Smooth muscle cell (in vitro differentiated cells): ENCODE results near the gene FOXL1. TPM values are rescaled to one million over a fixed set of nuclear protein-coding genes. Genes with fewer than 3 reads are reported as not detected.

ENCODE experiments used
- DNase-seq: peaks from one replicate; lab custom pipeline; 2025; ENCODE audit not compliant: unreplicated experiment; lab: John Stamatoyannopoulos, UW
- H2AFZ ChIP-seq: fragments of 200-600 bp; sonication (generic); 2 replicates; pipeline ENCODE4 v1.6.0; 2016; ENCODE audit warnings: antibody characterized with exemption, low read depth, mild to moderate bottlenecking
- H3F3A ChIP-seq: fragments of 200-600 bp; sonication (generic); 2 replicates; pipeline ENCODE4 v1.6.0; 2017; ENCODE audit warnings: antibody characterized with exemption, low read depth
- H3K27ac ChIP-seq: fragments of 200-600 bp; sonication (generic); 2 replicates; pipeline ENCODE4 v1.5.1; 2016; ENCODE audit warnings: low read depth, mild to moderate bottlenecking
- H3K27me3 ChIP-seq: fragments of 200-600 bp; sonication (generic); 2 replicates; pipeline ENCODE4 v1.6.1; 2016; ENCODE audit warnings: low read depth, mild to moderate bottlenecking
- H3K36me3 ChIP-seq: fragments of 200-600 bp; sonication (generic); 2 replicates; pipeline ENCODE4 v1.5.1; 2016; ENCODE audit warnings: low read depth
- H3K4me1 ChIP-seq: fragments of 200-600 bp; sonication (generic); 2 replicates; pipeline ENCODE4 v1.5.1; 2016; ENCODE audit warnings: low read depth
- H3K4me2 ChIP-seq: fragments of 200-600 bp; sonication (generic); 2 replicates; pipeline ENCODE4 v1.6.0; 2016; ENCODE audit warnings: mild to moderate bottlenecking
- H3K4me3 ChIP-seq: fragments of 200-600 bp; sonication (generic); 2 replicates; pipeline ENCODE4 v1.5.1; 2016; ENCODE audit warnings: mild to moderate bottlenecking
- H3K79me2 ChIP-seq: fragments of 200-600 bp; sonication (generic); 2 replicates; pipeline ENCODE4 v1.6.0; 2016; ENCODE audit warnings: low read depth, mild to moderate bottlenecking
- H3K9ac ChIP-seq: fragments of 200-600 bp; sonication (generic); 2 replicates; pipeline ENCODE4 v1.6.0; 2016; ENCODE audit warnings: low read depth
- H3K9me3 ChIP-seq: fragments of 200-600 bp; sonication (generic); replicated peaks from 2 replicates; pipeline ENCODE4 v1.5.1; 2016; ENCODE audit warnings: low read depth
- H4K20me1 ChIP-seq: fragments of 200-600 bp; sonication (generic); 2 replicates; pipeline ENCODE4 v1.6.0; 2016; ENCODE audit warnings: low read depth
- WGBS: methylation state at CpG from one replicate; pipeline ENCODE4 v1.1.7; 2016; ENCODE audit warnings: low lambda C conversion rate; 5-methylcytosine and 5-hydroxymethylcytosine counted together
- polyA plus RNA-seq: library from polyadenylated mRNA; unstranded; fragments of >200 nt; fragmentation: Nextera tagmentation; extraction: Ambion mirVana; gene quantifications from 2 replicates; pipeline ENCODE4 v1.2.1, GENCODE V29; 2016
- total RNA-seq: library from RNA; depleted of rRNA; stranded (reverse); fragments of >200 nt; gene quantifications from 2 replicates; pipeline ENCODE4 v1.2.3, GENCODE V29; 2014
- TF ChIP-seq, protein P1 (sequence below): fragments of 200-600 bp; sonication (generic); IDR thresholded peaks from 2 replicates; pipeline ENCODE4 v1.5.1; 2017; ENCODE audit warnings: borderline replicate concordance, mild to moderate bottlenecking, antibody characterized with exemption; ENCODE audit not compliant: insufficient read depth, poor library complexity, severe bottlenecking

Gene FOXL1
- total and polyA plus RNA-seq, 2 experiments from 2014 or later: 4.6 to 5.4 TPM

DNA sequence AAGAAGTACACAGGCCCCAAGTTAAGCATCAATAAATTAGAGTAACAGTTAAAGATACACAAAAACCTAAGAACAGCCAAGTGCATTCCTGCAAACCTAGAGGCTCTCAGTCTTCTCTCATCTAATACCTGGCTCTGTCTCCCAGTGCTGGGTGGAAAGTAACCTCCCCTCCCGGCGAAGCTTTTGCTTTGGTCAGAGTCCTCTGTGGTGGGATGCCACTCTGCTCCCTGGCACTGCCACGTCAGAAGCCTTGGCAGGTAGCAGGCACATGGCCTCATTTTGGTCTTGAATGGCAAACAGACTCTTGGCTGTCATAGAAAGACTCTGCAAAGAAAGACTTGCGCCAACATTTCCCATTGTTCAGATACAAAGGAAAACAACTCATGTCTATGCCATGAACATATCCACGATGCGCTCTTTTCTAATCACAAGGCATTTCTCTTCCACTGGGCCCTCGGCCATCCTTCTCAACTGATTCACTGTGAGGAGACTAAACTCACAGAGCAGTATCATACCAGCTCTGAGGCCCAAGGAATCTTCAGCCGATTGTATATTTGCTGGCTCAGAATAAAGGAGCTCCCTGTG lies 44.5 kb upstream of the FOXL1 start:
- Histone ChIP-seq H3K27ac (no peak overlapping the region), H3K36me3 (no peaks in the 10 kb centered on the region), H3K4me2 (no peak overlapping the region), H3K4me1 (no peaks in the 10 kb centered on the region), H4K20me1 (no peaks in the 10 kb centered on the region), H3K27me3 (no peaks in the 10 kb centered on the region), H3K9me3 (no peaks in the 10 kb centered on the region), H3K4me3 (no peak overlapping the region), H3K9ac (no peak overlapping the region), H3F3A (no peaks in the 10 kb centered on the region), H2AFZ (no peak overlapping the region), H3K79me2 (no peaks in the 10 kb centered on the region)
- no peak for DNase-seq
- WGBS: 99% methylated on average over 8 of the region's 8 CpGs
- TF ChIP-seq, protein P1, sequence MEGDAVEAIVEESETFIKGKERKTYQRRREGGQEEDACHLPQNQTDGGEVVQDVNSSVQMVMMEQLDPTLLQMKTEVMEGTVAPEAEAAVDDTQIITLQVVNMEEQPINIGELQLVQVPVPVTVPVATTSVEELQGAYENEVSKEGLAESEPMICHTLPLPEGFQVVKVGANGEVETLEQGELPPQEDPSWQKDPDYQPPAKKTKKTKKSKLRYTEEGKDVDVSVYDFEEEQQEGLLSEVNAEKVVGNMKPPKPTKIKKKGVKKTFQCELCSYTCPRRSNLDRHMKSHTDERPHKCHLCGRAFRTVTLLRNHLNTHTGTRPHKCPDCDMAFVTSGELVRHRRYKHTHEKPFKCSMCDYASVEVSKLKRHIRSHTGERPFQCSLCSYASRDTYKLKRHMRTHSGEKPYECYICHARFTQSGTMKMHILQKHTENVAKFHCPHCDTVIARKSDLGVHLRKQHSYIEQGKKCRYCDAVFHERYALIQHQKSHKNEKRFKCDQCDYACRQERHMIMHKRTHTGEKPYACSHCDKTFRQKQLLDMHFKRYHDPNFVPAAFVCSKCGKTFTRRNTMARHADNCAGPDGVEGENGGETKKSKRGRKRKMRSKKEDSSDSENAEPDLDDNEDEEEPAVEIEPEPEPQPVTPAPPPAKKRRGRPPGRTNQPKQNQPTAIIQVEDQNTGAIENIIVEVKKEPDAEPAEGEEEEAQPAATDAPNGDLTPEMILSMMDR: no peak

DNA sequence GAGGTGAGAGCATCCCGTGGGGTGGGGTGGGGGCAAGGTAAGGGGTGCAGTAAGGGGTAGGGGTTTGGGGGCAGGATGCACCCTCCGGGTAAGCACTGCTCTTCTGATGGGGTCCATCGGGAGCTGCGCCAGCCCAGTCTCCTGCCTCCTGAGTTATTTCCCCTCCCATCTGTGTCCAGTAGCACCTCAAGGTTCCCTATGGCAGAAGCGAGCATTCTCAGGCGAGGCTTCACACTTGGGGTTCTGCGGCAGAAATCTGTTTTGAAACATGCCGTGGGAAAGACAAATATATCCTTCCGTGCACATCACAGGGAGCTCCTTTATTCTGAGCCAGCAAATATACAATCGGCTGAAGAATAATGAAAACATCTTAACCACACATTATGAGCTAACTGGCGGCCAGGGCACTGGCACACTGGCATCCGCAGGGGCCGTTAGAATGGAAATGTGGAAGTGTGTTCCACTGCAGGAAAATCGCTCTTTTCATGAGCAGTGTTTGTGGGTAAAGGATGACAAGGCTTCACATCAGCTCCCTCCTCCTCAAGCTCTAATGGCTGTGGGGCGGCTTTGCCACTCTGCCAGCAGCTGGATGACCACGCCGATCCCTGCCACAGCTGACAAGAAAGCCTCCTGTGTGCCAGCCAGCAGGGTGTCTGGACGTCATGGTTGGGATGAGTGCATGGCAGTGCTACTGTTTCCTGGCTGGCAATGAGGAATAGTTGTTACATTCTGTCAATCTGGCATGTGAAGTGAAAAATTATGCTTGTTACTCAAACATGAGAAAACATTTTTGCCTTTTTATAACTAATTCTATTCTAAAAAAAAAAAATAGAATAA lies 43.4 kb upstream of the FOXL1 start:
- H3K27ac ChIP-seq: no peak overlapping the region
- no peaks in the 10 kb centered on the region for H3K36me3 ChIP-seq
- no peaks in the 10 kb centered on the region for H3K9me3 ChIP-seq
- 91% methylated on average over 18 of the region's 18 CpGs for WGBS
- no peaks in the 10 kb centered on the region for H3K79me2 ChIP-seq
- no peaks in the 10 kb centered on the region for H3K4me1 ChIP-seq
- H2AFZ ChIP-seq: no peak overlapping the region
- H3K4me3 ChIP-seq: no peak overlapping the region
- TF ChIP-seq, protein P1: no peak
- no peaks in the 10 kb centered on the region for H3F3A ChIP-seq
- no peak overlapping the region for H3K9ac ChIP-seq
- H4K20me1 ChIP-seq: no peaks in the 10 kb centered on the region
- DNase-seq: no peak
- H3K4me2 ChIP-seq: no peak overlapping the region
- no peaks in the 10 kb centered on the region for H3K27me3 ChIP-seq

DNA sequence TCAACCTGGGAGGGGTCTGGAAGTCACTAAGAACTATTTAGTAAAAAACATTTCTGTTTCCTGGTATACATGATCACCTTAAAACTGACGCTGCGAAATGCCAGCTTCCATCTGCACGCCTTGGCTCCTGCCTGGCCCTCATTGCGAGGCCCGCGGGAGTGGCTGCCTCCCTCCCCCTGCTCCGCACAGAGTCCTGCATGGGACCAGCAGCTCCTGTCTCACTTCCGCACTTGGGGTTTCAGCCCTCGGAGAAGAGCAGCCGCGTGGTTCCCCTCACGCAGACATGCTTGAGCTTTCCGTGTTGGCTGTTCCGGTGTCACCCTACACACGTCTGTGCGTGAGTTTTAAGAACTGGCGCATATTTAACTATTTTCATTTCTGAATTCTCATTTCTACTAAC lies 41.7 kb upstream of the FOXL1 start:
- TF ChIP-seq, protein P1: no peak
- 96% methylated on average over 17 of the region's 17 CpGs for WGBS
- no peak overlapping the region for H3K4me3 ChIP-seq
- H2AFZ ChIP-seq: no peak overlapping the region
- H3K36me3 ChIP-seq: no peaks in the 10 kb centered on the region
- H3K4me1 ChIP-seq: no peaks in the 10 kb centered on the region
- H3K27ac ChIP-seq: no peak overlapping the region
- no peaks in the 10 kb centered on the region for H3K79me2 ChIP-seq
- no peaks in the 10 kb centered on the region for H3K27me3 ChIP-seq
- H3K9me3 ChIP-seq: no peaks in the 10 kb centered on the region
- H4K20me1 ChIP-seq: no peaks in the 10 kb centered on the region
- no peaks in the 10 kb centered on the region for H3F3A ChIP-seq
- no peak overlapping the region for H3K9ac ChIP-seq
- DNase-seq: no peak
- H3K4me2 ChIP-seq: no peak overlapping the region
